ENCODE data around the gene SHF.

Gene SHF

DNA sequence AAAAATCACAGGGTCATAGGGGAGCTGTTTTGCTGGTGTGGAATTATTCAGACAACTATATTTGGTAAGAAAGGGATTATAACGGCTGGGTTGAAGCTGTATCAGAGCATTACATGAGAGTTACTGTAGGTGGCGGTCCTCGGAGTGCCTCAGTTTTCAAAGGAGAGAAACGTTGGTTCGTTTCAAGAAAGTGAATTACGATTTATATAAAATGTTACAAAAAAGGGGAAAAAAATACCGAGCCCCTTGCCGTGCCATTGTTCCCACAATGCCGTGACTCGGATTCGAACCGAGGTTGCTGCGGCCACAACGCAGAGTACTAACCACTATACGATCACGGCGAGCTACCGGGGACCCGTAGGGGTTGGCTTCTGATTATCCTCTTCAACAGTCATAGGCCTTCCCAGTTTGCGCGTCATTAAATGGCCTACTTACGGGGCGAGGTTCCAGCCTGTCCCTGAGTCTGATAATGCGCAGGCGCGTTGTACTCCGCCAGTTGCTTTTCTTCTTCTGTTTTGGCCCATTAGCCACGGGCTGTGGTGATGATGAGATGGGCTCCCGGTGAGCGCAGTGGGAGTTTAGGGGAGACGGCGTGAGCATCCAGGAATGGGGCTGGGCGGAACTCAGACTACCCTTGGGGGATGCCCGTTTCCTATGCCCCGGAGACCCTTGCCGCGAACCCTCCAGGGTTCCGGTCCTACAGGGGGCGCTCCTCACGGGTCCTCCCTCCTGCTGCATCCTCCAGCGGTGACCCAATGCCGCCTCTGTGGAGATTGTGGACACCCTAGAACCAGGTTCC is 10.8 kb upstream of the SHF start:
- Histone ChIP-seq H3K36me3 (ENCODE audit: control insufficient read depth, insufficient read depth, low read length) (no peaks in the 10 kb centered on the region), H3K27me3 (ENCODE audit: control insufficient read depth, insufficient read depth, low read length) (no peaks in the 10 kb centered on the region), H3K9me3 (ENCODE audit: control insufficient read depth, insufficient read depth, low read length) (no peaks in the 10 kb centered on the region), H3K4me3 (ENCODE audit: low read length) (peak overlapping the region; percentile 57; the same call in 1 of the 2 replicates), H3K4me1 (ENCODE audit: control insufficient read depth, insufficient read depth, low read length) (no peaks in the 10 kb centered on the region), H3K27ac (ENCODE audit: low read length) (no peak overlapping the region)
- DNase-seq (ENCODE audit: low read depth, low spot score) = peak; percentile 78
- no CpG with 5 or more reads among the region's 42 CpGs for WGBS (ENCODE audit: insufficient coverage, insufficient read length)

DNA sequence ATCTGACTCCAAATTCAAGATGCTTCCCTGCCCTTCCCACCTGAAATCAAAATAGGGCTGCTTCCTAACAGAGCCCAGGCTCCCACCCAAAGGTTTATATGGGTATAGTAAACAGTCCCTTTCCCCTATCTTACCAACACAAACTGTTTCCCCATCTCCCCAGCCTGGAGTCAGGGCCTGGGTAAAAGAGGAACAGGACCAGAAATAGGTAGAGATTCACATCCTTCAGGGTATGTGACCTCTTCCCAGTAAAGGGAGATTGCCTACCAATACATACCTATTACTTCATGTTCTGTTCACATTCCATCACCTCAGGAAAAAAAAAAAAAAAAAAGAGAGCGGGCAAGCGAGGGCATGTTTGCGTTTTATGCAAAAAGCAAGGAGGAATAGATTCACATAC is 9.7 kb upstream of the SHF start:
- Histone ChIP-seq H3K4me3 (ENCODE audit: low read length) (no peak overlapping the region), H3K4me1 (ENCODE audit: control insufficient read depth, insufficient read depth, low read length) (no peaks in the 10 kb centered on the region), H3K36me3 (ENCODE audit: control insufficient read depth, insufficient read depth, low read length) (no peaks in the 10 kb centered on the region), H3K9me3 (ENCODE audit: control insufficient read depth, insufficient read depth, low read length) (no peaks in the 10 kb centered on the region), H3K27ac (ENCODE audit: low read length) (no peak overlapping the region), H3K27me3 (ENCODE audit: control insufficient read depth, insufficient read depth, low read length) (no peaks in the 10 kb centered on the region)
- DNase-seq (ENCODE audit: low read depth, low spot score) = no peak
- WGBS (ENCODE audit: insufficient coverage, insufficient read length) = no CpG with 5 or more reads among the region's 3 CpGs

DNA sequence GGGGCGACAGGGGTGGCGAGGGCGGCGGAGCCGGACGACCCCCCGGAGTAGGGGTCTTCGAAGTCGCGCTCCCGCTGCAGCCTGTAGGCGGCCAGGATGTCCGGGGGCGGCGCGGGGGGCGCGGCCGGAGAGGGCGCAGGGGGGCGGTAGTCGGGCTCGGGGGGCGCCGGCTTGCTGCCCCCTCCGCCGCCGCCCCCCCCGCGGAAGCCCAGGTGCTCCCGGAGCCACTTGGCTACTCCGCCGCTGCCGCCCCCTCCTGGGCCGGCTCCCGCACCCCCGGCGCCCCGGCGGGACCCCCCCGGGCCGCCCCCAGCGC is 230 bp downstream of the SHF start:
- no peak for DNase-seq (ENCODE audit: low read depth, low spot score)
- Histone ChIP-seq H3K27me3 (ENCODE audit: control insufficient read depth, insufficient read depth, low read length) (peaks cover 5% of the 10 kb centered on the region; the same call in 1 of the 2 replicates), H3K9me3 (ENCODE audit: control insufficient read depth, insufficient read depth, low read length) (no peaks in the 10 kb centered on the region), H3K36me3 (ENCODE audit: control insufficient read depth, insufficient read depth, low read length) (no peaks in the 10 kb centered on the region), H3K4me1 (ENCODE audit: control insufficient read depth, insufficient read depth, low read length) (peaks cover 6% of the 10 kb centered on the region), H3K27ac (ENCODE audit: low read length) (no peak overlapping the region), H3K4me3 (ENCODE audit: low read length) (peak overlapping the region; percentile 67)
- WGBS (ENCODE audit: insufficient coverage, insufficient read length) = no CpG with 5 or more reads among the region's 43 CpGs

DNA sequence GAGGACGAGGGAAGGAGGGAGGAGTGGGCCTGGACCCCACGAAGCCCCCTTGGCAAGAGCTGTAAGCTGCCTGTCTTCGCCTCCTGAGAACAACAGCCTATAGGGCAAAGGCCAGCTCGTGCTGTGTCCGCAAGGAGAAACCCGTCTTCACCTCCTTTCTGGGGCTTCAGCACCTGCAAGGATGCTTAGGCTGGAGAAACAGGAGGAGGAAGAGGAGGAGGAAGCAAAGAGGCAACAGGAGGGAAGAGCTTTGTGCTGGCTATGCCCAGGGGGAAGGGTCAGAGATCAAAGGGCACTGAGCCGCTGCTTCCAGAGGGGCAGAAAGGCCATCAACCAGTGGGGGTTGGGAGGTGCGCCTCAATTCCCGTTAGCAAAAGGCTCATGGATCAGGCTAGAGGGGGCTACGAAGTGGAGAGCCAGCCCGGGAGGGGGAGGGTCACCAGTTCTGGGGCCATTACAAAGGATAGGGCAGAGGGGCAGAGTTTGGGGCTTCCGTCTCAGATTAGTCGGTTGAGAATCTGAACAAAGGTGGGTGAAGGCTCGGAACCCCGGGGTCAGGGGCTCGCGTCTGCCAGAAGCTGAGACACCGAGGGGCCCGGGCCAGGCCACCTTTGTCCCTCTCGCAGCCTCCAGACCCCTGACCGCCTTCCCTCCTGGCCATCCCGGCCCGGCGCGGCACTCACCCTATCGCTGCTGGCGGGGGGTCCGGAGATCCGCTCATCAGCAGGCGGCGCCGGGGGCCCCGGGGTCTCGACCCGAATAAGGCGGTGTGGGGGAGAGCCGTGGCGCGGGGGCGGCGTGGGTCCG is 792 bp downstream of the SHF start:
- Histone ChIP-seq H3K9me3 (ENCODE audit: control insufficient read depth, insufficient read depth, low read length) (no peaks in the 10 kb centered on the region), H3K4me3 (ENCODE audit: low read length) (peak overlapping the region; percentile 67), H3K36me3 (ENCODE audit: control insufficient read depth, insufficient read depth, low read length) (no peaks in the 10 kb centered on the region), H3K4me1 (ENCODE audit: control insufficient read depth, insufficient read depth, low read length) (peaks cover 6% of the 10 kb centered on the region), H3K27me3 (ENCODE audit: control insufficient read depth, insufficient read depth, low read length) (peaks cover 5% of the 10 kb centered on the region; the same call in 1 of the 2 replicates), H3K27ac (ENCODE audit: low read length) (no peak overlapping the region)
- DNase-seq (ENCODE audit: low read depth, low spot score) = no peak
- WGBS (ENCODE audit: insufficient coverage, insufficient read length) = no CpG with 5 or more reads among the region's 42 CpGs

DNA sequence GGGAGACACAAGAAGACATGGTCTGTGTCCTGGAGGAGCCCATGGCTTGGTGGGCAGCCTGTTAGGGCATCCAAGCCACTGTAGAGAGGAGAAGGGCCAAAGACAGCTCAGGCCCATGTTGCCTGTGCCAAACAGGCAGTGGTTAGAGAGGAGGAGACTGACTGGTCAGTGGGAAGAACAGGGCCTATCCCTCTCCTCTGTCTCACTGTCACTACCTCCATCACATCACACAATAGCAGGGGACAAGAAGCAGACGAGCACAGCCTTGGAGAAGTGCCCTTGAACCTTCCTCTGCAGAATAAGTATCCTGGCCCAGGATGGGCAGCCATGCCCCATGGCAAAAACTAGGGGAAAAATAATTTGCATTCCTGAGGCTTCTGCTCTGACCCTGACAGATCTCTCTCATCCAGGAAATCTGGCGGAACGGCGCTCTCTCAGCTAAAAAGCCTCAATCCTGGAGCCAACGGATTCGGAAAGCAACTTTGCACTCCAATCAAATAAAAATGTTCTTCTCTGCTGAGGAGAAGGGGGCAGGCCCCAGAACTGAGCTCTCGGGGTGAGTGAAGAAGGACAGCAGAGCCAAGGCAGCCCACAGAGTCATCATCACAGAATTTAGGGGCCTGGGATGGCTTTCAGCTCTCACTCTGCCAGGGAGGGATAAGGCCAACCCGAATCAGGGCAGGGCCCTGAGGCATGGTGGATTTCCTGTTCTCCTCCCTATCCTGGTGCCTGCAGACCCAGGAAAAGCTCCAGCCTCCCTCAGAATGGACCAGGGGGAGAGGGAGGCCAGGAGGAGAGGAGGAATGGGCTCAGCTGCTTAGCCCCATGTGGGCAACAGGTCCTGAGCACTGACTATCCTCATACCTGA is 1.6 kb downstream of the SHF start:
- H3K27ac ChIP-seq (ENCODE audit: low read length) = no peak overlapping the region
- peak overlapping the region; percentile 67; the same call in 1 of the 2 replicates for H3K4me3 ChIP-seq (ENCODE audit: low read length)
- no peaks in the 10 kb centered on the region for H3K9me3 ChIP-seq (ENCODE audit: control insufficient read depth, insufficient read depth, low read length)
- H3K27me3 ChIP-seq (ENCODE audit: control insufficient read depth, insufficient read depth, low read length) = peaks cover 5% of the 10 kb centered on the region; the same call in 1 of the 2 replicates
- H3K4me1 ChIP-seq (ENCODE audit: control insufficient read depth, insufficient read depth, low read length) = peaks cover 13% of the 10 kb centered on the region
- no CpG with 5 or more reads among the region's 8 CpGs for WGBS (ENCODE audit: insufficient coverage, insufficient read length)
- no peak for DNase-seq (ENCODE audit: low read depth, low spot score)
- H3K36me3 ChIP-seq (ENCODE audit: control insufficient read depth, insufficient read depth, low read length) = no peaks in the 10 kb centered on the region; the same call in 1 of the 2 replicates

DNA sequence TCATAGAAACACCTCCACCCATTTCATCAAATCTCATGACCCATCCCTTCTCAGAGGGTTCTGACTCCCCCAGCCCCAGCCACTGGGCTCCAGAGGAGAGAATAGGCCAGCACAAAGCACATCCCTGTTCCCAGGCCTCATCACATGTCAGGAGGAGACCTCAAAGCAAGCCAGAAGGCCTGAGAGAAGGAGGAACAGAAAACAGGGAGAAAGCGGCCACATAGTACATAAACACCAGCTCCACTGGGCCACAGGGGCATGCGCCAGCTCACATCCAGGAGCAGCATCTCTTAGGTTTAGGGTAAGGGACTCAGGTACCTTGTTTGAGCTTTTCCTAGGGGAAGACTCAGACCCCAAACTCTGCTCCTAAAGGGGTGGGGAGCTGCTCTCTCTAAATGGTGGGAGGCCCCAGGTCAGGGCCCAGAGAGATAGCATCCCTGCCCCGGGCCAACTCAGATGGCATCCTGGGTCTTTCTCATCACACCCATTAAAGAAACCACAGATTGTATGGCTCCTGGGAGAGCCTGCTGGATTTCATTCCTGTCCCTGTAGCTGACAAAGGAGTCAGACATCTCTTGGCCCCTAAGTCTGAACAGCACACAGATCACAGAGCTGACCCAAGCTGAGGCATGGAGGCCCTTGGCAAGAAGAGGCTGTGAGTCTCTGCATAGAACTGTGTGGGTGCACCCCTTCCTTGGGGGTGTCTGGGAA is 2.5 kb downstream of the SHF start:
- Histone ChIP-seq H3K4me3 (ENCODE audit: low read length) (no peak overlapping the region), H3K36me3 (ENCODE audit: control insufficient read depth, insufficient read depth, low read length) (no peaks in the 10 kb centered on the region; the same call in 1 of the 2 replicates), H3K27ac (ENCODE audit: low read length) (no peak overlapping the region), H3K27me3 (ENCODE audit: control insufficient read depth, insufficient read depth, low read length) (peaks cover 5% of the 10 kb centered on the region; the same call in 1 of the 2 replicates), H3K9me3 (ENCODE audit: control insufficient read depth, insufficient read depth, low read length) (no peaks in the 10 kb centered on the region), H3K4me1 (ENCODE audit: control insufficient read depth, insufficient read depth, low read length) (peaks cover 13% of the 10 kb centered on the region)
- WGBS (ENCODE audit: insufficient coverage, insufficient read length) = no CpG with 5 or more reads among the region's 3 CpGs
- no peak for DNase-seq (ENCODE audit: low read depth, low spot score)

DNA sequence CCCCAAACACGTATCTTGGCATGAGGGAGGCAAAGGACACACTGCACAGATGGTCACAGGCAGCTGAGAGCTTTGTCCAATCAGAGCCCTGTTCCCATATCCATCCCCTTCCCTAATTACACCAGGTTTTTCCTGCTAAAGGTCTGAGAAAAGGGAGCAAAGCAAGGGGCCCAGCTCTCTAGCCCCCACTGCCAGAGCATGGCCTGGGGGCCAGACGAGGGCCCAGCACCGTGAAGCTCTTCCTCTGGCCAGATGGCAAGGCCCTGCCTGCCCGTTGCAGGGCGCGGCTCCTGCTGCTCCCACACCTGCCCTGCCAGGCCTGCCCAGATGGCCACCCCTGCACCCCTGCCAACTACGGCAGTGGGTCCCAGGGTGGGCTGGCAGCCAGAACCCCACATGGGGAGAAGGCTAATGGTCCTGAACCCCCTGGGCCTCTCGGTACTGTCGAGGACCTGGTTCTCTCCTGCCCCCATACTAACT is 3.2 kb downstream of the SHF start:
- Histone ChIP-seq H3K27ac (ENCODE audit: low read length) (no peak overlapping the region), H3K36me3 (ENCODE audit: control insufficient read depth, insufficient read depth, low read length) (no peaks in the 10 kb centered on the region; the same call in 1 of the 2 replicates)
- WGBS (ENCODE audit: insufficient coverage, insufficient read length) = no CpG with 5 or more reads among the region's 9 CpGs

DNA sequence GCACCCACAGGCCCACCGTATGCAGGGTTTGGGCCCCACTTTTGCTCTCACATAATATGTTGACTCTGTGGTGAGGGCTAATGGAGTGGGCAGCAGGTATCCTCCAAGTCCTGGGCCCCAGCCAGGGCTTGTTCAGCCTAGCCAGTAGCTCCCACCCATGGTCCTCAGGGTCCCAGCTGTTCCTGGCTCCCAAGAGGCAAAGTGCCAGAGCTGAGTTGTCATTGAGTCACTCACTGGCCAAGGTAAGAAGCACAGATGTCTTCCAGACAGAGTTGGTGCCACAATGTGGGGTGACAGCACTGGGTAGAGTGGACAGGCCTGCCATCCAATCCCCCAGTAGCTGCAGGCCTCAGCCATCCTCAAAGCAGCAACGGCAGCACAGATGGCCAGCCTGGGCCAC is 4.3 kb downstream of the SHF start:
- no peak for DNase-seq (ENCODE audit: low read depth, low spot score)
- H3K4me1 ChIP-seq (ENCODE audit: control insufficient read depth, insufficient read depth, low read length) = peaks cover 13% of the 10 kb centered on the region
- no peaks in the 10 kb centered on the region for H3K9me3 ChIP-seq (ENCODE audit: control insufficient read depth, insufficient read depth, low read length)
- peaks cover 3% of the 10 kb centered on the region; the same call in 1 of the 2 replicates for H3K27me3 ChIP-seq (ENCODE audit: control insufficient read depth, insufficient read depth, low read length)
- no peaks in the 10 kb centered on the region; the same call in 1 of the 2 replicates for H3K36me3 ChIP-seq (ENCODE audit: control insufficient read depth, insufficient read depth, low read length)
- WGBS (ENCODE audit: insufficient coverage, insufficient read length) = no CpG with 5 or more reads among the region's 2 CpGs
- no peak overlapping the region for H3K4me3 ChIP-seq (ENCODE audit: low read length)
- no peak overlapping the region for H3K27ac ChIP-seq (ENCODE audit: low read length)

More for the DNA sequence above, 3.2 kb downstream of the SHF start:
- H3K4me3 ChIP-seq (ENCODE audit: low read length) = no peak overlapping the region
- H3K4me1 ChIP-seq (ENCODE audit: control insufficient read depth, insufficient read depth, low read length) = peaks cover 13% of the 10 kb centered on the region
- no peaks in the 10 kb centered on the region for H3K9me3 ChIP-seq (ENCODE audit: control insufficient read depth, insufficient read depth, low read length)
- no peak for DNase-seq (ENCODE audit: low read depth, low spot score)
- peaks cover 5% of the 10 kb centered on the region; the same call in 1 of the 2 replicates for H3K27me3 ChIP-seq (ENCODE audit: control insufficient read depth, insufficient read depth, low read length)

DNA sequence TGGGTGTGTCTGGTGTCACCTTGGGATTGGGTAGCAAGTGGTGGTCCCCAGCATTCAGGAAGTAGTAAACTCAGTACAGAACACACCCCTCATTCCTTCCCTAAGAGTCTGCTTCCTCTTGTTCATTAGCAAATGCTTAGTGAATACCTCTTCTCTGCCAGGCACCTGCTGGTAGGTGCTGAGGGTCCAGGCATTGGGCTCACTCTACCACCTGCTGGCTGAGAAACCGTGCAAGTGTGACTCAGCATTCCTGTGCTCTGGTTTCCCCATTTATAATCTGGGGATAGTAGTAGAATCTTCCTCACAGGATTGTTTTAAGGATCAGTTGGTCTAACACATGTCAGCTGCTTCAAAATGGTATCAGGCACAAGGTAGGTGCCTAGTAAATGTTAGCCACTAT is 4.8 kb downstream of the SHF start:
- Histone ChIP-seq H3K36me3 (ENCODE audit: control insufficient read depth, insufficient read depth, low read length) (no peaks in the 10 kb centered on the region; the same call in 1 of the 2 replicates), H3K4me1 (ENCODE audit: control insufficient read depth, insufficient read depth, low read length) (peaks cover 13% of the 10 kb centered on the region), H3K9me3 (ENCODE audit: control insufficient read depth, insufficient read depth, low read length) (no peaks in the 10 kb centered on the region), H3K4me3 (ENCODE audit: low read length) (no peak overlapping the region), H3K27ac (ENCODE audit: low read length) (no peak overlapping the region), H3K27me3 (ENCODE audit: control insufficient read depth, insufficient read depth, low read length) (no peaks in the 10 kb centered on the region)
- WGBS (ENCODE audit: insufficient coverage, insufficient read length) = no CpG with 5 or more reads among the region's 1 CpG
- no peak for DNase-seq (ENCODE audit: low read depth, low spot score)
